Neural cell (in vitro differentiated cells): ENCODE data around the gene PRR12. TPM values are rescaled to one million over a fixed set of nuclear protein-coding genes. Genes with fewer than 3 reads are reported as not detected.

Experiments used
- H2AFZ ChIP-seq: fragments of 200-600, 300-800 bp; sonication (generic), shearing (Covaris generic); 2 replicates; pipeline ENCODE4 v1.6.0; 2014; ENCODE audit warnings: low read depth, mild to moderate bottlenecking, antibody characterized with exemption, low read length, moderate library complexity
- H3F3A ChIP-seq: fragments of 200-600 bp; shearing (Covaris generic); 2 replicates; pipeline ENCODE4 v1.6.1; 2016; ENCODE audit warnings: mild to moderate bottlenecking, moderate library complexity, mixed read lengths, antibody characterized with exemption, low read length; ENCODE audit not compliant: insufficient read depth, poor library complexity, severe bottlenecking
- H3K27ac ChIP-seq: fragments of 200-600, 300-800 bp; sonication (generic), shearing (Covaris generic); 2 replicates; pipeline ENCODE4 v1.5.1; 2014; ENCODE audit warnings: mild to moderate bottlenecking, low read length, moderate library complexity
- H3K27me3 ChIP-seq: fragments of 300-800, 200-600 bp; sonication (generic), shearing (Covaris generic); 2 replicates; pipeline ENCODE4 v1.6.0; 2014; ENCODE audit warnings: mild to moderate bottlenecking, low read depth, low read length, moderate library complexity; ENCODE audit not compliant: insufficient read depth
- H3K36me3 ChIP-seq: fragments of 300-800, 200-600 bp; sonication (generic), shearing (Covaris generic); 2 replicates; pipeline ENCODE4 v1.5.1; 2014; ENCODE audit warnings: mild to moderate bottlenecking, antibody characterized with exemption, low read length, moderate library complexity; ENCODE audit not compliant: insufficient read depth
- H3K4me2 ChIP-seq: fragments of 300-800, 200-600 bp; sonication (generic), shearing (Covaris generic); 2 replicates; pipeline ENCODE4 v1.6.0; 2014; ENCODE audit warnings: mild to moderate bottlenecking, low read length
- H3K4me3 ChIP-seq: fragments of 300-800, 200-600 bp; sonication (generic), shearing (Covaris generic); 2 replicates; pipeline ENCODE4 v1.5.1; 2014; ENCODE audit warnings: mild to moderate bottlenecking, low read length, moderate library complexity
- H3K79me2 ChIP-seq: fragments of 200-600 bp; shearing (Covaris generic); replicated peaks from 2 replicates; pipeline ENCODE4 v1.6.0; 2014; ENCODE audit warnings: mild to moderate bottlenecking, low read length, moderate library complexity; ENCODE audit not compliant: insufficient read depth
- H3K9ac ChIP-seq: fragments of 300-800, 200-600 bp; sonication (generic), shearing (Covaris generic); 2 replicates; pipeline ENCODE4 v1.6.1; 2016; ENCODE audit warnings: mild to moderate bottlenecking, low read length, mixed read lengths
- H3K9me2 ChIP-seq: fragments of 200-600 bp; shearing (Covaris generic); 2 replicates; pipeline ENCODE4 v1.6.1; 2016; ENCODE audit warnings: mild to moderate bottlenecking, low read length, mixed read lengths; ENCODE audit not compliant: insufficient read depth
- H3K9me3 ChIP-seq: fragments of 200-600, 300-800 bp; sonication (generic), shearing (Covaris generic); 2 replicates; pipeline ENCODE4 v1.6.1; 2016; ENCODE audit warnings: mild to moderate bottlenecking, mixed run types, low read length, moderate library complexity, mixed read lengths
- H4K20me1 ChIP-seq: fragments of 200-600 bp; shearing (Covaris generic); 2 replicates; pipeline ENCODE4 v1.6.1; 2016; ENCODE audit warnings: mild to moderate bottlenecking, mixed run types; ENCODE audit not compliant: insufficient read depth
- CTCF ChIP-seq: fragments of 450-650 bp; IDR thresholded peaks from 2 replicates; pipeline ENCODE4 v1.5.1; 2014; ENCODE audit warnings: antibody characterized with exemption, mild to moderate bottlenecking, moderate library complexity; ENCODE audit not compliant: poor library complexity, severe bottlenecking
- EP300 ChIP-seq: fragments of 450-650 bp; conservative IDR thresholded peaks from 2 replicates; pipeline ENCODE4 v1.6.1; 2014; ENCODE audit warnings: antibody characterized with exemption, mild to moderate bottlenecking, moderate library complexity; ENCODE audit not compliant: poor library complexity, severe bottlenecking
- EZH2 ChIP-seq: fragments of 200-600, 300-800 bp; shearing (Covaris generic), sonication (generic); IDR thresholded peaks from 2 replicates; pipeline ENCODE4 v1.6.1; 2014; ENCODE audit warnings: antibody characterized with exemption, low read length, borderline replicate concordance, mild to moderate bottlenecking; ENCODE audit not compliant: insufficient read depth, poor library complexity, severe bottlenecking
- MXI1 ChIP-seq: fragments of 450-650 bp; conservative IDR thresholded peaks from 2 replicates; pipeline ENCODE4 v1.6.1; 2014; ENCODE audit warnings: antibody characterized with exemption, mild to moderate bottlenecking; ENCODE audit not compliant: poor library complexity, severe bottlenecking
- POLR2AphosphoS5 ChIP-seq: IDR thresholded peaks from 2 replicates; pipeline ENCODE4 v1.6.1; 2012
- RAD21 ChIP-seq: fragments of 450-650 bp; conservative IDR thresholded peaks from 2 replicates; pipeline ENCODE4 v1.6.1; 2014; ENCODE audit warnings: antibody characterized with exemption, mild to moderate bottlenecking, moderate library complexity
- REST ChIP-seq: IDR thresholded peaks from 2 replicates; pipeline ENCODE4 v1.6.1; 2012; ENCODE audit warnings: borderline replicate concordance
- SMC3 ChIP-seq: fragments of 450-650 bp; conservative IDR thresholded peaks from 2 replicates; pipeline ENCODE4 v1.6.1; 2014; ENCODE audit warnings: antibody characterized with exemption, mild to moderate bottlenecking, moderate library complexity; ENCODE audit not compliant: poor library complexity
- TAF1 ChIP-seq: IDR thresholded peaks from 2 replicates; pipeline ENCODE4 v1.6.1; 2012; ENCODE audit warnings: low read depth
- polyA plus RNA-seq: library from polyadenylated mRNA; depleted of rRNA; stranded (reverse); fragments of >200 nt; gene quantifications from 2 replicates; pipeline ENCODE4 v1.2.3, GENCODE V29; 2014

Gene PRR12
- polyA plus RNA-seq, 1 donor from 2014 or later = 1.2 TPM

DNA sequence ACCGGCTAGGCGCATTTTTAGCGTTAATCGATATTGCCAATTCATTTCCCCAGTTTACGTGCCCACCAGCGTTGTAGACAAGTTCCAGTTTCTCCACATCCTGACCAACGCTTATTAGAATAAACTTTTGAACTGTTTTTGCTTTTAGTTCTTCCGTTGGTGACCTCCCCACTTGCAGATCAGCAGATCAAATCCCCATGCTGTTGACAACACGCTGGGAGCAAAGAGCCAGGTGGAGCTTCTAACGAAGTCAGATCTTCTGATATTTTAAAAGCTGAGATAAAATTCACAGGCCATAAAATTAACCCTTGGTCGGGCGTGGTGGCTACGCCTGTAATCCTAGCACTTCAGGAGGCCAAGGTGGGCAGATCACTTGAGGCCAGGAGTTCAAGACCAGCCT, 41.9 kb upstream of the PRR12 start:
- Histone ChIP-seq H3K9me2 (no peaks in the 10 kb centered on the region), H3K4me3 (no peak overlapping the region), H3K4me2 (no peak overlapping the region), H3K79me2 (no peaks in the 10 kb centered on the region), H3K36me3 (no peaks in the 10 kb centered on the region), H3F3A (no peaks in the 10 kb centered on the region), H2AFZ (no peak overlapping the region), H3K27ac (no peak overlapping the region), H3K27me3 (no peaks in the 10 kb centered on the region), H3K9me3 (no peaks in the 10 kb centered on the region), H4K20me1 (no peaks in the 10 kb centered on the region), H3K9ac (no peak overlapping the region)
- TF ChIP-seq MXI1 = no peak
- TF ChIP-seq POLR2AphosphoS5 = no peak
- TF ChIP-seq RAD21 = no peak
- no peak for TF ChIP-seq EZH2
- TF ChIP-seq TAF1 = no peak
- TF ChIP-seq SMC3 = no peak
- no peak for TF ChIP-seq EP300
- no peak for TF ChIP-seq REST
- no peak for TF ChIP-seq CTCF

GRCh38 chr19:49551531-49551930, 39.5 kb upstream of the PRR12 start:
- no peak overlapping the region for H3K4me3 ChIP-seq
- H3K4me2 ChIP-seq = no peak overlapping the region
- no peaks in the 10 kb centered on the region for H3K79me2 ChIP-seq
- H2AFZ ChIP-seq = no peak overlapping the region
- no peak overlapping the region for H3K9ac ChIP-seq
- no peaks in the 10 kb centered on the region for H3K9me2 ChIP-seq
- no peak overlapping the region for H3K27ac ChIP-seq
- H3K9me3 ChIP-seq = no peaks in the 10 kb centered on the region
- H3K36me3 ChIP-seq = no peaks in the 10 kb centered on the region
- H3K27me3 ChIP-seq = no peaks in the 10 kb centered on the region
- H4K20me1 ChIP-seq = no peaks in the 10 kb centered on the region
- TF ChIP-seq EZH2 = no peak
- TF ChIP-seq MXI1 = no peak
- no peak for TF ChIP-seq TAF1
- no peak for TF ChIP-seq SMC3
- no peak for TF ChIP-seq REST
- TF ChIP-seq CTCF = no peak
- TF ChIP-seq RAD21 = no peak
- TF ChIP-seq EP300 = no peak
- TF ChIP-seq POLR2AphosphoS5 = no peak
- H3F3A ChIP-seq = no peaks in the 10 kb centered on the region
